ENCODE measurements around the gene FBXO3. TPM values are rescaled to one million over a fixed set of nuclear protein-coding genes. Genes with fewer than 3 reads are reported as not detected.
A peak's percentile ranks its signal among the peaks of the same experiment; 100 is the strongest.
"Not testable (repeated sequence)": the region's sequence is repeated elsewhere in the genome, so short reads cannot be mapped to it uniquely, and the experiment has no call there.

Gene FBXO3
- total RNA-seq, 1 donor from 2014 or later = 40.9 TPM

GRCh38 chr11:33772300-33772699 is 2.0 kb downstream of the FBXO3 start:
- DNase-seq = no peak

- DNase-seq = no peak
Measured at GRCh38 chr11:33770236-33770635, 4.1 kb downstream of the FBXO3 start.

- no peak for DNase-seq
Measured at GRCh38 chr11:33769542-33769941, 4.8 kb downstream of the FBXO3 start.

- DNase-seq = no peak
Measured at GRCh38 chr11:33767624-33768023, 6.7 kb downstream of the FBXO3 start.

GRCh38 chr11:33766085-33766484 is 8.2 kb downstream of the FBXO3 start:
- DNase-seq = no peak

- no peak for DNase-seq
Measured at GRCh38 chr11:33761471-33761870, 12.8 kb downstream of the FBXO3 start.

- DNase-seq = no peak
Measured at GRCh38 chr11:33753304-33753967, 20.9 kb downstream of the FBXO3 start.

GRCh38 chr11:33751878-33752277 is 22.4 kb downstream of the FBXO3 start:
- no peak for DNase-seq

GRCh38 chr11:33747979-33748378 is 26.3 kb downstream of the FBXO3 start:
- peak; percentile 7 for DNase-seq

GRCh38 chr11:33743291-33743690 is 31.0 kb downstream of the FBXO3 start:
- DNase-seq = no peak

GRCh38 chr11:33742249-33742851 is 32.0 kb downstream of the FBXO3 start:
- DNase-seq = no peak

- DNase-seq = no peak
Measured at GRCh38 chr11:33741806-33742205, 32.5 kb downstream of the FBXO3 start.

- peak; percentile 38 for DNase-seq
Measured at GRCh38 chr11:33737362-33737821, 36.9 kb downstream of the FBXO3 start.

GRCh38 chr11:33736148-33736812 is 38.0 kb downstream of the FBXO3 start, which contains the start of gene CD59:
Gene CD59, minus strand, starts transcription at chr11:33736423. Its CDS starts 13,978 bp downstream, at chr11:33722445.
- DNase-seq = peak; percentile 71

GRCh38 chr11:33735271-33736147 is 38.8 kb downstream of the FBXO3 start:
- no peak for DNase-seq

GRCh38 chr11:33734441-33735270 is 39.7 kb downstream of the FBXO3 start:
- no peak for DNase-seq

GRCh38 chr11:33733980-33734379 is 40.3 kb downstream of the FBXO3 start:
- DNase-seq = no peak

GRCh38 chr11:33731723-33732531 is 42.4 kb downstream of the FBXO3 start:
- no peak for DNase-seq

- no peak for DNase-seq
Measured at GRCh38 chr11:33730716-33731115, 43.6 kb downstream of the FBXO3 start.

GRCh38 chr11:33729072-33729664 is 45.2 kb downstream of the FBXO3 start:
- DNase-seq = not testable (repeated sequence)

All from skin of body (tissue), 2 donors.